Mammary epithelial cell (primary cell): ENCODE measurements around the gene SLC12A4.

Source experiments
- CTCF ChIP-seq, 2 donors: IDR thresholded peaks in 1 of 2; conservative IDR thresholded peaks in 1 of 2; 2 replicates each; pipeline ENCODE4 v1.5.1; 2011 to 2012; ENCODE audit warnings: inconsistent platforms in 2 of 2, low read length in 2 of 2, mild to moderate bottlenecking in 2 of 2, control low read depth in 1 of 2, low read depth in 1 of 2; ENCODE audit not compliant: insufficient read depth in 1 of 2; ENCODE audit errors: extremely low read depth in 1 of 2
- EZH2 ChIP-seq: IDR thresholded peaks from 2 replicates; pipeline ENCODE4 v1.6.1; 2012; ENCODE audit warnings: low read length, inconsistent platforms, borderline replicate concordance

- TF ChIP-seq CTCF (conservative IDR thresholded peaks at IDR 0.05 in 1 of 2, IDR thresholded peaks at IDR 0.05 in 1 of 2; ENCODE audit: extremely low read depth in 1 of 2, insufficient read depth in 1 of 2, low read depth in 1 of 2, low read length in 2 of 2), result no peak
- TF ChIP-seq EZH2, result no peak
Observed at GRCh38 chr16:67927131-67927941, 41.1 kb downstream of the SLC12A4 start.
